ENCODE results near the gene SCAMP5. TPM values are rescaled to one million over a fixed set of nuclear protein-coding genes. Genes with fewer than 3 reads are reported as not detected.

Gene SCAMP5
- polyA plus RNA-seq, 1 donor: 47.9 TPM

DNA sequence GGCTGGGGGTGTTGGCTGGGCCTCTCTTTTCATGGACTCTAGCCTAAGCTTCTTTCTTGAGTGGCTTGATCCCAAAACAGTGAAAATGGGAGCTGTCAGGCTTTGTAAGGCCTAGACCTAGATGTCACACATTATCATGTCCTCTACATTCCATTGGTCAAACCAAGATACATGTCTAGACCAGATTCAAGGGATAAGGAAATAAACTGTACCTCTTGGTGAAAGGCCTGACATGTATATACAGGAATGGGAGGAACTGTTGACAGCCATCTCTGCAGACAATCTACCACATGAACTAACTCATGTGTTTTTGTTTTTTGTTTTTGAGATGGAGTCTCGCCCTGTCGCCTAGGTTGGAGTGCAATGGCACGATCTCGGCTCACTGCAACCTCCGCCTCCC lies 27.7 kb upstream of the SCAMP5 start:
- DNase-seq: no peak

DNA sequence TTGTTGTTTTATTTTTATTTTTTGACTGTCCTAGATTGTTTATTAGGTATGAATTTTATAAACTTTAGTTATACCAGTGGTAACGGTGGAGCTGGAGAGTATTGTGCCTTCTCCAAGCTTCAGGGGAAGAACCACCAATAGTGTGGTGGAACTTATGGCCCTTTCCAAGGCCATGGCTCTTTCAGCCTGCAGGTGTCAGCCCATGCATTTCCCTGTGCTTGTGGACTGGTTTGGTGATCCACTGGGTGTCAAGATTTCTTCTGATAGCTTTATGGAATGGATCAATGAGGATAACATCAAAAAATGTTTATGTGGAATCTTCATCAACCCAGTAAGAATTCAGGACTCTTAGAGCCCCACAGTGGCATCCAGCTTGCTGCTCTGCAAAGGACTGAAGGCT lies 19.2 kb upstream of the SCAMP5 start:
- DNase-seq: no peak

DNA sequence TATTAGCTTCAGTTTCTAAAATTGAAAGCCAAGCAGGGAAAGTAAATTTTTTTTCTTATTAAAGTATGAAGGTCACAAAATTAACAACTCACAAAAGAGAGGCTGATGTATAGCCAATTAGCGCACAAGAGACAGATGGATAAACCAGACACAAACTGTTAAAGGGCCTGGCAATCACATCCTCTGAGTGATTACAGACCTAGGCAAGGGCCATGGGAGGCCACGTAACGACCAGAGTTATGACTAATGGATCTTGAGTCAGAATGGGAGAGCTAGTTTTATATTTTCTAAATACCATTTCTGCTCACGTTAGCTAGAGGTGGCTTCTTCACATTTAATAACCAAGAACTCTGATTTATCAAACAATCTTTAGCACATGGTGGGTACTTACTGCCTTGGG lies 17.8 kb upstream of the SCAMP5 start:
- DNase-seq: no peak

DNA sequence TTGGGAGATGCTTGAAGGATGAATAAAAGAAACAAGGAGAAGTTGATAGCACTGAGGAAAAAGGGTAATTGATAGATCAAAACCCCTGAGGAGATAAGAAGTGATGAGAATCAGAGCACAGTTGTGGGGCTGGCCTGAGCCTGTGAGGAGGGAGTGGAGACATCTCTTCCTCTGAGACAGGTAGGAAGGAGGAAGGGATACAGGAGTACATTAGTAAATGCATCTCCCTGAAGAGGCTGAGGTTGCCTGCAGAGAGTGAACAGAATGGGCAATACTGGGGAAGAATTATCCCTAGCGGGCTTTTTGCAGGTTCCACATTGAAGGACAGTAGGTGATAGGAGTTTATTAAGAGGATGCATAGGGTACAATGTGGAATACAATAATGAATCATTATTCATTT lies 17.3 kb upstream of the SCAMP5 start:
- DNase-seq: no peak

DNA sequence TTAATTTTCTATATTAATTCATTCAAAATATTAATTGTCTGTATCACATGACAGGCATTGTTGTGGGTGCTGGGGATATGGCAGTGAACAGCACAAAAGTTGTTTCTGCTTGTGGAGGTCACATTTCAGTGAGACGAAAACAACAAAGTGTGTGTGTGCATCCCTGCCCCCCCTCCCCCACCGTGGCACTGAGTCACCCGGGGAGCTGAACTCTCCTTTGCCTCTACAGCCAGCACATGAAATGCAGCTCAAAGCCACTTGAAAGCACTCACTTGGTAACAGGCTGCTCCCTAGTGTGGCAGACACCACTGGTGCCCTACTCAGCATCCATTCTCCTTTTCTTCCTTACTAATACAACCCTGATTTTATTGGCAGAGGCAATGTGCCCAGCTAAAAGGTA lies 16.9 kb upstream of the SCAMP5 start:
- no peak for DNase-seq

DNA sequence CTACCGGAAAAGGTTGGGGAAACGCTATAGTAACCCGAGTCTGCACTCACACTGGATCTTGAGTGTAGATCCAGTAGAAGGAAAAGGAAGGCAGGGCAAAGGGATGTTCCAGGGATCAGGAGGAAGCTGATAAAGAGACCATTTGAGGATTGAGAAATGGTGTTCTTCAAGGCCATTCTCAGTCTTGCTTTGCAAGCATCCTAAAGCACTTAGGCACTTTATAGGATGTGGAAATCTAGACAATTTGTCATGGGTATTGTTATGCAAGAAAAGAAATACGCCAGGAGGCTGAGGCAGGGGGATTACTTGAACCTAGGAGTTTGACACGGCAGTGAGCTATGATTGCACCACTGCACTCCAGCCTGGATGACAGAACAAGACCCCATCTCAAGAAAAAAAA lies 13.2 kb upstream of the SCAMP5 start:
- DNase-seq: no peak

DNA sequence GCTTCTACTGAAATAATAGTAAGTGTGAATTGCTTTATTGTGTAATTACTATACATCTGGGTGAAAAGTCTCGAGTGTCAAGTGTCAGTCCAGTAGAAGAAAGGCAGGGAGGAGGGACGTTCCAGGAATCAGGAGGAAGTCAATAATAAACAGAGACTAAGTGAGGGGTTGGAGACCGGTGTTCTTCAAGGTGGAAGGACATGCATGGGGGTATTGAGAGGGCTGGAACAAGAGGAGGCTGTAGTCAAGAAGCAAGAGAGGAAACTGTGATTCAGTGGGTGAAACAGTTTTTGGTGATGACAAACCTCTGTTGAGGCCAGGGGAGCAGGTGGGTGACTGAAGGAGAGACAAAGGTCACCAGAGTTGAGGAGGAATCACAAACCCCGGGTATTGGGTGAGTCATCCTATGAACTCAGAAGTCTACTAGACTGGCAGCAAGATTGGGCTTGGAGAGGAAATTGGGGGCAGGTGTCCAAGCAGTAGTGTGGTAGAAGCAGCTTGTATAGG lies 11.6 kb upstream of the SCAMP5 start:
- no peak for DNase-seq

DNA sequence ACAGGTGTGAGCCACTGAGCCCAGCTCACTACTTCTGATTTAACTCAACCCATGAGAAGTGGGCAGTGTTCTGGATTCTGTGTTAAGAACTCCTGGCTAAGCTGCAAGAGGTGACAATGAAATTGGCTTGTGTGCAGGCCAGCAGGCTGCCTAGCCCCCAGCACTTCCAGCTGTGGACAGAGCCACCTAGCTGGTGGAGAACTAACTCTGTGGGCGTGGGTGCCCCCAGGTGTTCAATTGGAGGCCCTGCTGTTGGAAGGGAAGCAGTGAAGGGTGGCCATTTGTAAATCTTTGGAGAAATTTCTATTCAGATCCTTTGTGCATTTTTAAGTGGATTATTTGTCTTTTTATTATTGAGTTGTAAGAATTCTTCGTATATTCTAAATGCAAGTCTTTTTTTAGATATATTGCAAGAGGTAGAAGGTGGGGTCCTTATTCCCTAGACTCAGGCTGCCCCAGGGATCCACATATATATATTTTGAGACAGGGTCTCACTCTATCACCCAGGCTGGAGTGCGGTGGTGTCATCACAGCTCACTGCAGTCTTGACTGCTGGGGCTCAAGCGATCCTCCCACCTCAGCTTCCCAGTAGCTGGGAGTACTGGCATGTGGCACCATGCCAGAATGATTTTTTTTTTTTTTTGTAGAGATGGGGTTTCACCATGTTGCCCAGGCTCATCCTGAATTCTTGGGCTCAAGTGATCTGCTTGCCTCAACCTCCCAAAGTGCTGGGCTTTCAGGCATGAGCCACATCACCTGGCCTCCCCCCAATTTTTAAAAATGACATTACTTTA lies 7.2 kb upstream of the SCAMP5 start:
- no peak for DNase-seq

DNA sequence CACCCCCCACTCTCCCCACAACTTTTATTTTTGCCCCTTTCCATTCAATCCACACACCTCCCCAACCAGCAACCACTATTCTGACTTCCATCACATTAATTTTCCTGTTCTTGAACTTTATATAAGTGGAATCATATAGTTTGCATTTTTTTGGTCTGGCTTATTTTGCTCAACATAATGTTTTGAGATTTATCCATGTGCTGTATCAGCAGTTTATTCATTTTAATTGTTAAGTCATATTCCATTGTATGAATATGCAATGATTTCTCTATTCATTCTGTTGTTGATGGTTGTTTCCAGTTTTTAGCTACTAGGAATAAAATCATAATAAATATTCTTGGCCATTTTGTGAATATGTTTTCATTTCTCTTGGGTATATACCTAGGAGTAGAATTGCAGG lies 5.8 kb upstream of the SCAMP5 start:
- DNase-seq: no peak

DNA sequence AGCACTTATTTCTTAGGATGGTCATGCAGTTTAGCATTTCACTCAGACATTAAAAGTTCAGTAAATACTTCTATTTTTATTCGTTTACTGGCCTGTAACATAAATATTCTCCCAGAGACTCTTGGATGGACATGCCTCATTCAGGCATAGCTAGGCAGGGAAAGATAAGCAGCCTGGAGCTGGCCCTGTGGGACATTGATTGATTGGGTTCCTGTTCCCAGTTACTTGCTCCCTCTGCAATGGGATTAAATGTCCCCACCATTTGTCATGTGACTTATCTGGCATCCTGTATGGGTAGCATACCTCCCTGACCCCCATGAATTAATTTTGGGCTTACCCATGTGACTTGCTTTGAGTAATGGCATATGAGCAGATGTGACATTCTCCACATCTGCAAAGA lies 2.7 kb upstream of the SCAMP5 start:
- DNase-seq: no peak

DNA sequence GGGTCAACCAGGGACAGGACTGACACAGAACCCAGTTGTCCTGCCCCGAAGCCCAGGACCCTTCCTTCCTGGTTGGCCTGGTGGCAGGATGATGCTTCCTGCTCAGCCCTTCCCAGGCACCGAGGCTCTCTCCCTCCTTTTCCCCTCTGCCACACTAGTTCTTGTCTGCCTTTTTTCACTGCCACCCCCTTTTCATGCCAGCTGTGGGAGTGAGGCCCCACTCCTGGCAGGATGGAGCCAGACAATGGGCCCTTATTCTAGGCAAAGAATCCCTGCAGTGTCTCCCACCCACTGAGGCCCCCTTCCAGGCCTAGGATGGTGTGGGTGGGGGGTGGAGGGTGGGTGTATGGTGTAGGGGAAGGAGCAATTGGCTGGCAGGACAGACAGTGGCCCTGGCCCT lies 1.1 kb upstream of the SCAMP5 start:
- DNase-seq: no peak

DNA sequence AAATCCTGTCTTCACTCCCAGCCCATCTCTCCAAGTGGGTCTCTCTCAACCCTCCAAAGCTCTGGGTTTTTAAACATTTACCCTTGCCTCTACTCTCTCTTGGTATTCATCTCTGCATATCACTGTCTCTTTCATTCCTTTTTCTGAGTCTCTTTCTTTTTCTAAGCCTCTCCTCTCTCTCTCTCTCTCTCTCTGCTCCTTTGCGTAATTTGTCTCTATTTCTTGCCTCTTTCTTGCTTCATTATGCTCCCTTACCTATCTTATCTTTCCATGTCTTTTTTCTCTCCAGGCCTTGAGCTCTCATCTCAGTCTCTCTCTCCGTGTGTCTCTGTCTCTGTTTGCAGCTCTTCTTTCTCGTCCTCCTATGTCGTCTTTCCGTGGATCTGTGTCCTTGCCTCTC lies 678 bp upstream of the SCAMP5 start:
- DNase-seq: no peak

DNA sequence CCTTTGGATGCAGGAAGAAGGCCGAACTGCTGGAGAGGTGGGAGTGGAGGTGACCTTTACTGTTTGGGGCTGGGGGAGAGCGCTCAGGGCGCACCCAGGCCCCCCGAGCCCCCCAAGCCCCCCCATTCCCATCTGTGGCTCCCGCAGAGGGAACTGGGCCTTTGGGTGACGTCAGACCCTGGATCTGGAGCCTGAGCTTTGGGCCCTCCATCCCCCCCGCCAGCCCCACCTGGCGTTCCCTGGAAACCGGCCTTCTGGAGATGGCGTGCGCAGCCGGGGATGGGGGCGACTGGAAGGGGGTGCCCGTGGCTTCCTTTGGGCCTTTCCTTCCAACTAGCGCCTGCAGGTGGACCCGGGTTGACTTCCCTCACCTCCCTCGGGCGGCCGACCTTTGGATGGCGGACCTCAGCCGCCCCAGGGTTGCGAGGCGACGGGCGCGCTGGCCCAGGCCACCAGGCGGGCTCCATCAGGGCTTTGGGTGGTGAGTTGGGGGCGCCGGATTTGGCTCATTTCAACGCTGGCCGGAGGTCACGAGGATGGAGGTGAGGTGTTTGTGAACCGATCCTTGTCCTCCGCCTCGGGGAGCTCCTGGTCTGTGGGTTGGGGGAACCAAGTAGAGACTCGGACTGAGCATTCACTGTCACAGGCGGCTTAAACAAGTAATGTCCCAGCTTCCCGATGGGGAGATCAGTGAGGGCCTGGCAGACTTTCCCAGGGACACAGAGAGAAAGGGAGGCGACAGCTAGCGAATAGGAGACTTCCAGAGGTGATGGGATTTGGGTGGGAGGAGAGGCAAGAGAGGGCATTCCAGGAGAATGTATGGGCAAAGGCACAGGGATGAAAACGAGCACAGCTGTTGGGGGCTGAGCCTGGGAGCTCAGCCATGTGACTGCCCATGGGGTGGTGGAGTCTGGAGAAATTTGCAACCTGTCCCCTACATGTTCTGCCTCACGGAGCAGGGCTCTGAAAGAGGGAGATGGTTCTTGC lies 709 bp downstream of the SCAMP5 start:
- peak; percentile 42 for DNase-seq

DNA sequence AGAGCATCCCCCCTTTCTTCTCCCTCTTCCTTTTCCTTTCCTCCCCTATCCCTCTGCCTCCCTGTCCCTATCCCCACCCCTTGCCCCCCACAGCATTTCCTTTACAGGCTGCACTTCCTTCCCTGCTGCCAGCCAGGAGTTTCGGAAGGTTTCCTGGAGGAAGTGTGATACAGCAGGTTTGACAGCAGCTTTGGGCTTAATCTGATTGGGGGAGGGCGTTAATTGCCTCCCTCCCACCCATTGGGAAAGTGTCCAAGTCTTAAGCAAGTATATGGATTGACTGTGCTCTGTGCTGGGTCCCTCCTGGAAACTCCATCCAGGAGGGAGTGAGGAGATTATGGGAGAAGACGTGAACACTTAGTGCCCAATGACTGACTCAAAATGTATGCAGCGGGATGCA lies 1.8 kb downstream of the SCAMP5 start:
- no peak for DNase-seq

DNA sequence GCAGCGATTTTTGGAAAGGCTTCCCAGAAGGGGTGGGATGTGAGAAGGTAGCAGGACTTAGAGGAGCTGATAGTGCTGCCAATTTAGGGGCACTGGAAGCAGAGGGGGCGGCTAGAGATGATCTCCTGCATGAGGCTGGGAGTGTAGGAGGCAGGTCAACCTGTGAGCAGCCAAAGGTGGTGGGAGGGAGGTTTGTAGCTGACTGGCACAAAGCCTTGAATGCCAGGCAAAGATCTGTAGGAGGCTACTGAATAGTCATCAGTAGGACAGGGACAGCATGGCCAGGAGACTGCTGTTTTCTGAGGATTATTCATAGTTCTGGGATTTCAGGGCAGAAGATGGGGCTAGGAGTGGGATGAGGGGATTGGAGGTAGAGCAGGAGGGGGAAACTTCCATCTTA lies 2.2 kb downstream of the SCAMP5 start:
- DNase-seq: no peak

DNA sequence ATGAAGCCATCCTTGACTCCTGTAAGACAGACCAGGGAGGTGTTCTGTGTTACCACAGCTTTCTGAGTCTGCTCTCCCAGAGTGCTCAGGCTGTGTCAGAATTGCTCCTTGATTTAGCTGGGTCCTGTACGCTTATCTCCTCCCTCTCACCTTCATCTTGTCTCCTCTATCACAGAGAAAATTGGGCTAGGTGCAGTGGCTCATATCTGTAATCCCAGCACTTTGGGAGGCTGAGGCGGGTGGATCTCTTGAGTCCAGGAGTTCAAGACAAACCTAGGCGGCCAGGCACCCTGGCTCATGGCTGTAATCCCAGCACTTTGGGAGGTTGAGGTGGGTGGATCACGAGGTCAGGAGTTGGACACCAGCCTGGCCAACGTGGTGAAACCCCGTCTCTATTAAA lies 5.9 kb downstream of the SCAMP5 start:
- no peak for DNase-seq

DNA sequence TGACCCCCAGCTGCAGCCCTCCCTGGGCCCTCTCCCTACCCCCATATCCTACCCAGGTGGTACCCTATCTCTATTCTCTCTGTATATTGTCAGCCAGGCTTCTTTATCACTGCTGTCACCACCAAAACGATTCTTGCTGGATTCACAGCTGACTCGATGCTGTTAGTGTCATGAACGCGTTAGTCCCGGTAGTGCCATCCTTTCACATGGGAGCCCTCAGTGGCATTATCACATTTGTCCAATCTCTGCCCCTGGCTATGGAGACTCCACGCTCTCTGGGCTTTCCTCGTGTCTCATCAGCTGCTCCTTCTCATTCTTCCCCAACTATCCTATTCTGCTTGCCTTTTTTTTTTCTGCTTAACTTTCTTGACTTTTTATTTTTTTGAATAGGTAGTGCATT lies 7.0 kb downstream of the SCAMP5 start:
- no peak for DNase-seq

DNA sequence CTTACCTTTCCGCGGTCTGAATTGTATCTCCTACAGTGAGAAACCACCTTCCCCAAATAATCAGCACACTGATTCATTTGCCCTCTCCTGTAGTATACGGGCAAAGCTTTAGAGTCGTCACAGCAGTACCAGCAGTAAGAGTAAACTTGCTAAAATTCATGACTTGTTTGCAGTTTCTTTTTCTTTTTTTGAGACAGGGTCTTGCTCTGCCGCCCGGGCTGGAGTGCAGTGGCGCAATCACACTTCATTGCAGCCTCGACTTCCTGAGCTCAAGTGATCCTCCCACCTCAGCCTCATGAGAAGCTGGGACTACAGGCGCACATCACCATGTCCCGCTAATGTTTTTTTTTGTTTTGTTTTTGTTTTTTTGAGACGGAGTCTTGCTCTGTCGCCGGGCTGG lies 11.9 kb downstream of the SCAMP5 start:
- no peak for DNase-seq

DNA sequence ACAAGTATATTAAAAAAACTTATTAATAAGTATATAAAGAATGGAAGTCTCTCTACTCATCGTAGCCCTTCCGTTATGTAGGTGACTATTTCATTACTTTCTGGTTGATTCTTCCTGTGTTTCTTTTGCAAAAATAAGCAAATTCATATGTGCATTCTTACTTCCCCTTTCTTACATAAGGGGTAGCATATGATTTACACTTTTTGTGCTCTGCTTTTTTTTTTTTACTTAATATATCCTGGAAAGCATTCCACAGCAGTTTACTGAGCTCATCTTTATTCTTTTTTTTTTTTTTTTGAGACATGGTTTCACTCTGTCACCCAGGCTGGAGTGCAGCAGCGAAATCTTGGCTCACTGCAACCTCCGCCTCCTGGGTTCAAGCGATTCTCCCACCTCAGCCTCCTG lies 12.9 kb downstream of the SCAMP5 start:
- no peak for DNase-seq

DNA sequence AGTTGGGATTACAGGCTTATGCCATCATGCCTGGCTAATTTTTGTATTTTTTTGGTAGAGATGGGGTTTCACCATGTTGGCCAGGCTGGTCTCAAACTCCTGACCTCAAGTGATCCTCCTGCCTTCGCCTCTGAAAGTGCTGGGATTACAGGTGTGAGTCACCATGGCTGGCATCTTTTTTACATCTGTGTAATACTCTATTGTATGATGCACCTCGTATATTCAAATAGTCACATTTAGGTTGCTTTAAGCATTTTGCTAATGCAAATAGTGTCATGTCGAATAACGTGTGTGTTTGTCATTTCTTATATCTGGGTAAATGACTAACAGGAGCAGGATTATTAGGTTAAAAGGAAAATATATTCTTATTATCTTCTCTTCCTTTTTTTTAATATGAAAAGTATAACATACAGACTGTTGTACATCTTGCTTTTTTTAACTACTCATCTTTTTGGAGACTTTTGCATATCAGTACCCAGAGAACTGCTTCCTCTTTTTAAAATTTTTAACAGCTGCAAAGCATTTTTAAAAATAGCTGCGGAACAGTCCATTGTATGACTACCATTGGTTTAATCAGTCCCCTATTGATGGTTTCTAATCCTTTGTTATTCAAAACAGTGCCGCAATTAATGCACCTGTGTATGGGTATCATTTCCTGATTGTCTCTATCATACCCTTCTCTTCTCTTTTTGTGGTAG lies 13.4 kb downstream of the SCAMP5 start:
- no peak for DNase-seq

DNA sequence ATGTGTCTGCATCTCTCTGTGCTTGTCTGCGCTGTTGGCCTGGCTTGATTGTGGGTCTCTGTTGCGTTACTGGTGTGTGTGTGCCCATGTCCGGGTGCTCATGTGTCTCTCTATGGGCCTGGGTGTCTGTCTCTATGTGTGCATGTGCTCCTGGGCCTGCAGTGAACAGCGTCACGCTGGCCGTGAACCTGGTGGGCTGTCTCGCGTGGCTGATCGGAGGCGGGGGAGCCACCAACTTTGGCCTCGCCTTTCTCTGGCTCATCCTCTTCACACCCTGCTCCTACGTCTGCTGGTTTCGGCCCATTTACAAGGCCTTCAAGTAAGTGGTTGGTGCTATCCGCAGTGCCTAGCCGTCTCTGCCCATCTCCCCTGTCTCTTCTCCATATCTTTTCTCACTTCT lies 21.1 kb downstream of the SCAMP5 start:
- DNase-seq: no peak

DNA sequence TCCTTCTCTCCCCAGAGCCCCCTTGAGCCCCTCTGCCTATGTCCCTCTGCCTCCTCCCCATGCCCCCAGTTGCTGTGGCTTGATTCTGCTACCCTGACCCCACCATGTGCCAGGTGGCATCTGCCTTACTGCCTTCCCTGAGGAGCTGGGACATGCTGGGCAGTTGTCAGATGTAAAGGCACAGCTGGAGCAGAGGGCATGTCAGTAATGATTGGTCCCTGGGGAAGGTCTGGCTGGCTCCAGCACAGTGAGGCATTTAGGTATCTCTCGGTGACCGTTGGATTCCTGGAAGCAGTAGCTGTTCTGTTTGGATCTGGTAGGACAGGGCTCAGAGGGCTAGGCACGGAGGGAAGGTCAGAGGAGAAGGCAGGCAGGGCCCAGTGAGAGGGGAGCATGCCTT lies 24.6 kb downstream of the SCAMP5 start:
- no peak for DNase-seq

DNA sequence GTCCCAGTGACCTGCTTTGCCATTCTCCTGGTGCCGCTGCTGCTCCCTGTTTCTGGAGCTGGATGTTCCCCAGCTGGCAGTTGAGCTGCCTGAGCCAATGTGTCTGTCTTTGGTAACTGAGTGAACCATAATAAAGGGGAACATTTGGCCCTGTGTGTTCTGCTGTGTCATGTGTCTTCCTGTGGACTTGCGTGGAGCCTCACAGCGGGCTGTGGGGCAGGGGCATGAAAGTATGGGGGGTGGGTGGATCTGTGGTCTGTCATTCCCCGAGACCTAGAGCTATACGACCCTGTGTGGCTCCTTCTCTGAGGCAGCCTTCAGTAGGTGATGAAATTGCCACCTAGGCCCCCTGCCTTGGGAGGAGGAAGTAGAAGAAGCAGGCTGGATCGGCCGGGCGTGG lies 26.0 kb downstream of the SCAMP5 start:
- DNase-seq: no peak
